Inferior parietal cortex (tissue), 1 donor: Measurements from ENCODE around the gene ARHGAP6.
"Not testable (repeated sequence)": the region's sequence is repeated elsewhere in the genome, so short reads cannot be mapped to it uniquely, and the experiment has no call there.

Source experiments
- DNase-seq: peaks from one replicate; pipeline ENCODE4 v3.0.0-alpha.2; 2016; ENCODE audit errors: extremely low spot score

ARHGAP6 gene

DNA sequence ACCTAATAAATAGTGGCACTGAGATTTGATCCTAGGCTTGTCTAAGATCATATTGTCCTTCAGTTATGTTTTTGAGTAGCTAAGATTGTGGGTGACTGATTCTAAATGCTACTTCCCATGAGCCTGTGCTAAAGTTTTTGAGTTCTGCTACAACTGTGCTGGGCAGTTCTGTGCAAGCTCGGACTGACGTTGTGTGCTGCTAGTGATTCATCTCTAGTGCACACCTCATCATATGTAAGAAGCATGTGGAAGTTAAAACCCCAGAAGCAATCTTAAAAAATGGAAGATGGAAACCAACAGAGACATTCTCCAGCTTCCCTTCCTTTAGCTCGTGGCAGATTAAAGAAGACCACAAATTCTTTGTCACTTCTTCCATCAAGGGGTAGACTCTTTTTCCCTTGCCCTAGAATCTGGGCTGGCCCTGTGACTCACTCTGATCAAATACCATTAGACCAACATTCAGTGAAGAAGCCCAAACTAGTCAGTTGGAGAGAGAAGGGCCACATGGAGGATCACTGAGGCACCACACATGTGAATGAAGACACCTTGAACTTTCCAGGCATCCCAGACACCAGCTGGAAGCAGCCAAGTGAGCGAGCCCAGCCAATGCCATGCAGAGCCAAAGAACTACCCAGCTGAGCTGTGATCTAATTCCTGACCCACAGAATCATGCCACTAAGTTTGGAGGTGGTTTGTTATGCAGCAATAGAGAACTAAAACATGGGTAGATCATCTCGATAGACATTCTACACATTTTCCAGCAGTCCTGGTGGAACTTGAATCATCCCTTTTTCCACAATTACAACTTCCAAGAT is 16.8 kb downstream of the ARHGAP6 start:
- no peak for DNase-seq

DNA sequence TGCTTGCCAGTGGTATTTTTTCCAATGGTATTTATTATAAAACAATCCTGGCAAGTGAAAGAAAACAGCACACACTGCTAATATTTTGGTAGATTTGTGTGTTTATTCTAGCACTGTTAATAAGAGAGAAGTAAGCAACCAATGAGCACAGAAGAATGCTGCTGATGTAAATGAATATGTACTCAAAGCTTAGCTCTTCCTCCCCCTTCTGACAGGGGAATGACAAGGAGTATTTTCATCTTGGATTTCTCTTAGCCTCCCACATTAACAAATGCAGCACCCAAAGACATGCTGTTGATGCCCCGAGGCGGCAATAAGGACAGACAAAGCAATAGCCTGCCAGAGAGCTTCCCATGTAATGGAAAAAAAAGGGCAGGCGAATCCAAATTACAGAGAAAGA is 18.6 kb downstream of the ARHGAP6 start:
- no peak for DNase-seq

DNA sequence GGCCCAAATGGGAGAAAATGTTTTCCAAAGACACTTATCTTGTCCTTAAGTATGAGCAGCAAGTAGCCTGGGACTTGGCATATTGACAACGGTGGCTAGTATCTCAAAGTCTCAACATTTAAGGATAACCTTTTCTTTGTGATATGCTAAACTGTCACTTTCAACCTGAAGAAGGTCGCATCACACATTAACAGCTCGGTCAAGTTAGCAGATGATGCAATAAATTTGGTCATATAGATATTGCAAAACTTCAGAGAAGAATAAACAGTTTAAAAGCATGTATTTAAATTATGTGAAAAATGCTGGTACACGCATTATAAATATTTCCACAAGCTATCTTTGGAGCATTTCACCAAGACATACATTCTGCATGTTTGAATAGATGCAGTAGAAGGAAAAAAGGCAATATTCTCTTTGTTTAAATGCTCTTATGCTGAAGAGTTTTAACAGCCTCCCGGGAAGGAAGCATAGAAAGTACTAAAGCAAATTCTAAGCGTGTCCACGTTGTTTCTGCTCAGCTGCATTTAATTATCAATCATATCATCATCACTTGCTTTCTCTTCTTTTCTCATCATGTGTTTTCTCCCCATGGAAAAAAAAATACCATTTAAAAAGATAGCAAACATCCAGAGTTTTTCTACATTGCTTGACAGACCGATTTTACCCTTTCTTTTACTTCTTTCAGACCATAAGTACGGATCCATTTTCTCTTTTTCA is 24.2 kb downstream of the ARHGAP6 start:
- DNase-seq: no peak

DNA sequence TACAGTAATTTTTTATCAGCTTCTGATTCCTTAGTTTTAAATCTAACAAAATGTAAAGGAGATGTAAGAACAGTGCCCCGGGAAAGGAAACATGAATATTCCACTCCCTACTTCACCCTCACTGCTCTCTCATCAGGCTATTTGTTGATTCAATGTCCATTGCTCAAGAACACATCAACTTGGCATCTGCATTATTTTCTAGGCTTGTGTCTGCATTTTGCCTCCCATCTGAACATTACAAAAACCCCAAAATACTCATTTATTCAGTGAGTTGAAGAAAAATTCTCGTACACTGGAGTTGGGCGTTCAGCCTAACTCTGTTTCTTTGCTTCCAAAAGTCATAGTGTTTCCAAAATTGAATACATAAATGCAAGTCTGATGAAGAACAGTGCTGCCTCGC is 25.6 kb downstream of the ARHGAP6 start:
- DNase-seq: no peak

DNA sequence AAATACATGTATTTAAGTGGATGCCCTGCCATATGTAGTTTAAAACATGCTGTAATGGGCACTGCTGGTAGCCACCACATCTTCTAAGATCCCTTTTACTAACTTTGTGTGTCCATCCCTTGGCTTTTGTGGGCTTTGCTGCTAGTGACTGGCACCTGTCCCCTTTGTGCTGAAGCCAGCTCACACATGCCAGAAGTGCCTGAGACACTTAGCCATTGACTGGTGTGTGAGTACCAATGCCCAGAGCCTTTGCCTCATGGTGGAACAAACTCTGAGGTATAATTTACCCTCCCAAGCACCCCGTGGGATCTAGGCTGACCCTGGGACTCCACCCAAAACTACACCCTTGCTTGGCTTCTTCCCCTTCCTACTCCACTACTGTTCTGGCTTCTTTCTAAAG is 33.0 kb downstream of the ARHGAP6 start:
- no peak for DNase-seq

DNA sequence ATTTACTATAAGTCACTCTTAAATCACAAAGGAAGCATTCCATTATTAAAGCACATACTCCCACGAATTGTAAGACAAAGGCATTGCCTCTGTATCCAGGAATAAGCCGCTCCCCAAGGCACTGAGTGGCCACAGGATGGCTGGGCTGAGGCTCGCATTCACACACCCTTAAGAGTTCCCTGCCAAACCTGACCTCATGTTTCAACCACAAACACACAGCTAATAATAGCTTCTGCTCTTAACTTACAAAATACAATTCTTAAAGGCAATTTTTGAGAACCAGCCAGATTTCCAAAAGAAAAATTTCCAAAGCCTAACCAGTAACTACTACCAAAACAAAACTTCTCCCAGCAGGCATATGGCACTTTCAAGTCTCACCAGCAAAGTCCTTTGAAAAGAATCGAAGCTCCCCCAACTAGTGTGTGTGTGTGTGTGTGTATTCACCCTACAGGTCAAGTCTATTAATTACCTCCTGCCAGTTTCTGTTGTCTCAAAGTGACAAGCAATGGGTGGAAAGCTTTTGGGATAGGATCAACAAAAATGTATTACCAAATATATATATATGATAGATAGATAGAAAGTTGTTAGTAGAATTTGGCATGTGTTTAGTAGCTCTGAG is 36.0 kb downstream of the ARHGAP6 start:
- DNase-seq: no peak

DNA sequence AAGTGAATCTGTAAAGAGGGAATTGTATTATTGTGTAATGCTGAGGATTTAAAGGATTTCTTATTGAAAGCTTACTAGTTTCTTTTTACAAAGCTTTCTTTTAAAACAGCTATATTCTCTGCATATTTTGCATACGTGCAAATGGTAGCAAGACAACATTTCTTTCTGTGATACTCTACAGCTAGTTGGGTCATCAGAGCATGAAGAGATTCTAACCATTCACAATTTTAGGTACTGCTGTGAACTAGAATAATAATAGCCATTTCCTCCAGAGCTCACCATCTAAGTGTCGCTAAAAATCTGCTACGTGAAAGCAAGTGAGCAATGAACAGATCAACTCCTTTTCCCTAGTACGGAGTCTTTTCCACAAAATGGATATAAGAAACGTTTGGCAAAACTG is 37.3 kb downstream of the ARHGAP6 start:
- DNase-seq: no peak

DNA sequence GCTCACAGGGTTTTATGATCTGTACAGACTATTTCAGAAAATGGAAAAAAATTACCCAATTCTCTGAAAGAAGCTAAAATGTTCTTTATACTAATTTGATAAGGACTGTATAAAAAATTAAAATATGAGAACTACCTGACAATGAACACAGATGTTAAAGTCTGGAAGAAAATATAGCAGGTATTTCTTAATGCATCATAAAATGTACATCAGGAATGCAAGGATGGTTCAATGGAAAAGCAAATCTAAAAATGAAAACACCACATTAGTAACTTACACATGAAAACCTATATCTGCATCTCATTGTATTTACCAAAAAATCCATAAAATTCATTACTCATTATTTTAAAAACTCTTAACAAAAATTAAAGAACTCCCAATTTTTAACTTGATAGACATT is 39.4 kb downstream of the ARHGAP6 start:
- DNase-seq: no peak

DNA sequence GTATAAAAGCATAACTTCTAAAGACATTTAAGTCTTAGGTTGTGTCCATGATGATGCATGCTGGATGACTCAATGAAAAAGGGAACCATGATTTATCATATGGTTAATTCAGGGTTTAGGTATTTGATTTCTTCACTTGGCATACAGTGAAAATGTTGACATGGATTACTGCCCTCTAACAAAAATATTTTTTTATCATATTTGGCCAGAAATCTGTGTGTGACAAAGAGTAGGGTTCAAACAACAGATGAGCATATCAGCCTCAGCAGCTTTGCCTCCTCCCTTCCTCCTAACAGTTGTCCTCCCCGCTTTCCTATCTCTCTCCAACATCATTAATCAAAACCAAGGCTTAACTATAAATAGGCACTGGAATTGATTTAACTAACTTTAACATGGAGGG is 46.3 kb downstream of the ARHGAP6 start:
- DNase-seq: no peak

DNA sequence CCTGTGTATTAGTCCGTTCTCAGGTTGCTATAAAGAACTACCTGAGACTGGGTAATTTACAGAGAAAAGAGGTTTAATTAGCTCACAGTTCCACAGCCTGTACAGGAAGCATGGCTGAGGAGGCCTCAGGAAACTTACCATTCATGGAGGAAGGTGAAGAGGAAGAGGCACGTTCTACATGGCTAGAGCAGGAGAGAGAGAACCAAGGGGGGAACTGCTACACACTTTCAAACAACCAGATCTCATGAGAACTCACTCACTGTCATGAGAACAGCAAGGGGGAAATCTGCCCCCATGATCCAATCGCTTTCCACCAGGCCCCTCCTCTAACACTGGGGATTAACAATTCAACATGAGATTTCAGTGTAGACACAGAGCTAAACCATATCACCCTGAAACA is 51.5 kb downstream of the ARHGAP6 start:
- not testable (repeated sequence) for DNase-seq

DNA sequence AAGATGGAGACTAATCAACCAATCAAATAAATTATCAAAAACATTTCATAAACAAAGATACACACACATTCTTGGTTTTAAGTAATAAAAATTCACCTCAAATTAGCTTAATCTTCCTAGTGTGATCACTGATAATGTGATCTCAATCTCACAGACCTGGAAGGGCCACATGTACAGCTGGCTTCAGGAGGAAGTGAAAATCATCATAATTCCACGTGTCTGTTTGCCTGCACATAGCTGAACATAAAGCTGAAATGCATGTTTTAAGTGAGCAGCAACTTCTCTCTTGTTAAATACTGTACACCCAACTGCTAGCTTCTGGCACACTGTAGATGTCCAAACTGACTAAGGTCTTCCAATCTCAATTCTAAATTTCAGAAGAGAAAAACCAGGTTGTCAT is 53.8 kb downstream of the ARHGAP6 start:
- DNase-seq: no peak

DNA sequence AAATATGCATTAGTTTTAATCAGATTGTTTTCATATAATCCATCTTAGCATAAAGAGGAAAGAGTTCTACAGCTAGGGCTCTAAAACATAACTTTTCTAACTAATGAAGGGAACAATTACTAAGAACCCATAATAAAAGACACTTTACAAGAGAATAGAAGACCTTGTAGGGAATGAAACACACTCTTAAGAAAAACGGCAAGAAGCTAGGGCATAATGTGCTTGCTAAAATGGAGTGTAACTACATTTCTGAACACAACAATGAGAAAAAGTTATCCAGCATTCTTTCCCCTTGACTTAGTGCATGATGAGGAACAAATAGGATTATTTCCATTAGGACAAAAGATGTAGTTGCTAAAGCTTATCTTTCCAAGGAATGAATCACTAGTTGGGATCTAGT is 54.6 kb downstream of the ARHGAP6 start:
- no peak for DNase-seq

DNA sequence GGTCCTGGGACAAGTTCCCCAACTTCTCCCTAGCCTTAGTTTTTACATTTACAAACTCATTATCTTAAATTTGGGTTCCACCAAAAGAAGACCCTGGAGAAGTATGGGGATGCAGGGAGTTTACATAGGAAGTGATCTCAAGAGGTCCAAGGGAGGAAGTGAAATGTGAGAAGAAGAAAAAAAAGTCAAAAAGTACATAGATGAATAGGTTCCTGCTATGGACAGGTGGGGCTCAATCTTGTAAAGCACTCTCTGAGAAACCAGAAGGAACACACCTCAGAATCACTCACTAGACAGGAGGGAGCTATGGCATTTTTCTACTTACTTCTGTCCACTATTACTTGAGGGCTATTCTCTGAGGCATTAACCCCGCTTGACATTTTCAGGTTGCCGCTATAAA is 56.6 kb downstream of the ARHGAP6 start:
- DNase-seq: no peak

DNA sequence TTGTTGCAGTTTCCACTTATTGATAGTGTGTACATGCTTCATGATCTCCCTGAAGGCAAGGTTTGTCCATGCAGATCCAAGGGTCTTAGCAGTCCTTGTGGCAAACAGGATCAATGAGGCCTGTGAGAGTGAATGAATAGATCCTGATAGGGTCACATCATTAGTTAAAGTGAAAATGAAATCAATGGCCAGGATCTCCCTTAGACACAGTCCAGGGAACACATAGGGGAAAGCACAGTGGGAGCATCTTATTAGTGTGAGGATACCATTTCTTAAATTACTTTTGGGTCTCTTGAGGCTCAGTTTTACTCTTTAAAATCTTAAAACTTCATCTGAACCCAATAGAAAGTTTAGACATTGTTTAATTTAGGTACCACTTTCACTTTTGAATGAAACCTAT is 59.3 kb downstream of the ARHGAP6 start:
- no peak for DNase-seq

DNA sequence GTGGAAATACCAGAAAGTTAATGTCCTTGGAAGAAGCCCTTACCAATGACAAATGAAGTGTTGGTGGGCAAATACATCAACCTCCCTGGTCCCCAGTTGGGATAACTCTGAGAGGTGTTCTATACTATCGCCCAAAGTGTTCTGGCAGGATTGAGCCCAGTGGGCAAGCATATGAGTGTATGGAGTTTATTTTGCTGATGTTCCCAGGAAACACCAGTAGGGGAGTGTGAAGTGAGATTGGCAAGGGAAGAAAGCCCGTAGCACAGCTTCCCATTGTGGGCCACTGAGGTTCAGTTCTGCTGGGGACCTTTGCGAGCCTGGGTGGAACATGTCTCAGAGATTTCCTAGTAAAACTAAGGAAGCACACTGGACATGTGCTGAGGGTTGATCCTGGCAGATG is 65.1 kb downstream of the ARHGAP6 start:
- no peak for DNase-seq

DNA sequence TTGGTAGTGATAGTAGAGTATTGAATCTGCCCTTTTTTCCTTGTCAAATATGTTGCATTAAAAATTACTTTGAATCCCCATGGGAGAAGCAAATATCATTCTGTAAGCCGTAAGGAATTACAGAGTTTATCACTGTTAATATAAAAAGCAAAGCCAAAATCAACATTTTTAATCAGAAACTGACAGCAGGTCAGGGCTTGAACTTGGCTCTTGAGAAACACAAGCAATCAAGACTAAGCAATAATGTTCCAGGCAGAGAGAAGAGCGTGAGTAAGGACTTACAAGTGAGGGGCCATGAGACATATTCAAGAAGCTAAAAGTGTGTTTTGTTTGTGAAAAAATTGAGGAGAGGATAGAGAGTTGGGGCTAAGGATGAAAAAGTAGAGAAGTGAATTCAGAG is 68.2 kb downstream of the ARHGAP6 start:
- no peak for DNase-seq

DNA sequence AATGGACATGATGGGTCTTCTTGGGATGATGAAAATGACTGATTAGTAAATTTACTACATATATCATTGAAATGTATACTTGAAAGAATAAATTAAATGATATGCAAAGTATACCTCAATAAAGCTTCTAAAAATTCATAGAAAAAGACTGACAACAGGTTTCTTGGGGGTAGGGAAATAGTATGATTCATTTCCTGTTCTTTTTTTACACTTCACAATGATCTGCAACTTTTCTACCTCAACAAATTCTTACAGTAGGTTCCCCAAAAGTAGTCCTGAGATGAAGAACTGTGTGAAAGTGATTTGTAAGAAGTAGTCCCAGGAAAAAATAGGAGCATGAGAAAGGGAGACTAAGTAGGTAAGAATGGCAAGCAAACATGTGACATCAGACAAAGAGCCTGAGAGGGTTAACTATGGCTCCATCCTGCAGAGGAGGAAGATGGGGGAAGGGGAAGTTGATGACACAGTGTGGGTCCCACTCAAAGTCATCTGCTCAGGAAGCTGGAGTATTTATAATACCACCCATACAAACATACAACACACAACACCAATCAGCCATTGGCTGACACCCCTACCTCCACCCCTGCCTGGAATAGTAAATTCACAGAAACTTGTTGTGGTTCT is 73.9 kb downstream of the ARHGAP6 start:
- no peak for DNase-seq

DNA sequence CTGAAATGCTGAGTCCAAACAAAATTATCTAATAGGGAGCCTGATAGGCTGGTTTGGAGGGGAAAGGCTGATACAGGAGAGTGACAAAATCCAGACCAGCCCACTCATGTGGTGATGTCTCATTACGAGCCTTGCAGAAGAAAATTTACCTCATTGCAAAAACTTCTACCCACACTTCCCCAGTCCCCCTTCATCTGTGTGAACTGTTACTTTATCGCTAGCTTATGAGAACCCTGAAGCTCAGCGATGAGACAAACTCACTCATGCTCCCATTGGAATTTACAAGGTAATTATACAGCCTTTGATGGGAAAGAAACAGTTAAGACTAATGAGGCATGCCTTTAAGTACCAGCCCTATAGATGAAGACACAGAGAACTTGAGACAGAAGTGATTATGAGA is 76.1 kb downstream of the ARHGAP6 start:
- no peak for DNase-seq

DNA sequence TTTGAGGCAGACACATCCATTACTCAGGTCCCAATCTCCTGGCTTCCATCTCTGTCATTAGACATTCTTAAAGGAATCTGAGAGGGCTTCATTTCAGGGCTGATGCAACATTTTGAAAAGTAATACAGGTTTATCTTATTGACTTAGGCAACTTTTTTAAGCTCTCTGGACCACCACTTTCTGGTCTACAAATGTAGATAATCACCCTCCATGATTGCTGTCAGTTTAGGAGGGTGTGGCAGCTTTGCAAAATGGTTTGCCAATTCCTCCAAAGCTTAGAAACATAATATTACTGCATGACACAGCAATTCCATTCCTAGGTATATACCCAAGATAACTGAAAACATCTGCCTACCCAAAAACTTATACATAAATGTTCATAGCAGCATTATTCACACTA is 77.6 kb downstream of the ARHGAP6 start:
- no peak for DNase-seq

DNA sequence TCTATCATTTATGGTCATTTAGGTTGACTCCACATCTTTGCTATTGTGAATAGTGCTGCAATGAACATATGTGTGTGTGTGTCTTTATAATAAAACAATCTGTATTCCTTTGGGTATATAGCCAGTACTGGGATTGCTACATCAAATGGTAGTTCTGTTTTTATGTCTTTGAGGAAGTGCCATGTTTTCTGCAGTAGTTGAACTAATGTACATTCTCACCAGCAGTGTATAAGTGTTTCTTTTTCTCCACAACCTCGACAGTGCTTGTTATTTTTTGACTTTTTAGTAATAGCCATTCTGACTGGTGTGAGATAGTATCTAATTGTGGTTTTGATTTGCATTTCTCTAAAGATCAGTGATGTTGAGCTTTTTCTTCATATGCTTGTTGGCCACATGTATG is 80.5 kb downstream of the ARHGAP6 start:
- no peak for DNase-seq

DNA sequence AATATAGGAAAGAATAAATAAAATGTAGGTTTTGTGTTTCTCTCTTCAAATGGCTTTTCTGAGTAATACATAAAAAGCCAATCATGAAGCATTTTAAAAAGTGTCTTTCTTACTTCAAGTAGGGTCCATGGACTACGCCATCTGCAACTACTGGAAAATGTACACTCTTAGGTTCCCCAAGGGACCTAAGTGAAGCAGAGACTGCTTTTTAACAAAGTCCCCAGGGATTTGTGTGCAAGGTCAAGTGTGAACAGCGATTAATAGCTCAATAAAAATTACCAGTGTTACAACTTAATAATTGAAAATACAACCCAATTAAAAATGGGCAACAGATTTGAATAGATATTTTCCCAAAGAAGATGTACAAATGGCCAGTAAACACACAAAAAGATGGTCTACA is 84.9 kb downstream of the ARHGAP6 start:
- DNase-seq: no peak
